Smooth muscle cell (in vitro differentiated cells): Measurements from ENCODE around the gene ZAP70. TPM values are rescaled to one million over a fixed set of nuclear protein-coding genes. Genes with fewer than 3 reads are reported as not detected.

Experiments used
- DNase-seq: peaks from one replicate; lab custom pipeline; 2025; ENCODE audit not compliant: unreplicated experiment; lab: John Stamatoyannopoulos, UW
- H2AFZ ChIP-seq: fragments of 200-600 bp; sonication (generic); 2 replicates; pipeline ENCODE4 v1.6.0; 2016; ENCODE audit warnings: antibody characterized with exemption, low read depth, mild to moderate bottlenecking
- H3F3A ChIP-seq: fragments of 200-600 bp; sonication (generic); 2 replicates; pipeline ENCODE4 v1.6.0; 2017; ENCODE audit warnings: antibody characterized with exemption, low read depth
- H3K27ac ChIP-seq: fragments of 200-600 bp; sonication (generic); 2 replicates; pipeline ENCODE4 v1.5.1; 2016; ENCODE audit warnings: low read depth, mild to moderate bottlenecking
- H3K27me3 ChIP-seq: fragments of 200-600 bp; sonication (generic); 2 replicates; pipeline ENCODE4 v1.6.1; 2016; ENCODE audit warnings: low read depth, mild to moderate bottlenecking
- H3K36me3 ChIP-seq: fragments of 200-600 bp; sonication (generic); 2 replicates; pipeline ENCODE4 v1.5.1; 2016; ENCODE audit warnings: low read depth
- H3K4me1 ChIP-seq: fragments of 200-600 bp; sonication (generic); 2 replicates; pipeline ENCODE4 v1.5.1; 2016; ENCODE audit warnings: low read depth
- H3K4me2 ChIP-seq: fragments of 200-600 bp; sonication (generic); 2 replicates; pipeline ENCODE4 v1.6.0; 2016; ENCODE audit warnings: mild to moderate bottlenecking
- H3K4me3 ChIP-seq: fragments of 200-600 bp; sonication (generic); 2 replicates; pipeline ENCODE4 v1.5.1; 2016; ENCODE audit warnings: mild to moderate bottlenecking
- H3K79me2 ChIP-seq: fragments of 200-600 bp; sonication (generic); 2 replicates; pipeline ENCODE4 v1.6.0; 2016; ENCODE audit warnings: low read depth, mild to moderate bottlenecking
- H3K9ac ChIP-seq: fragments of 200-600 bp; sonication (generic); 2 replicates; pipeline ENCODE4 v1.6.0; 2016; ENCODE audit warnings: low read depth
- H3K9me3 ChIP-seq: fragments of 200-600 bp; sonication (generic); replicated peaks from 2 replicates; pipeline ENCODE4 v1.5.1; 2016; ENCODE audit warnings: low read depth
- H4K20me1 ChIP-seq: fragments of 200-600 bp; sonication (generic); 2 replicates; pipeline ENCODE4 v1.6.0; 2016; ENCODE audit warnings: low read depth
- WGBS: methylation state at CpG from one replicate; pipeline ENCODE4 v1.1.7; 2016; ENCODE audit warnings: low lambda C conversion rate; 5-methylcytosine and 5-hydroxymethylcytosine counted together
- polyA plus RNA-seq: library from polyadenylated mRNA; unstranded; fragments of >200 nt; fragmentation: Nextera tagmentation; extraction: Ambion mirVana; gene quantifications from 2 replicates; pipeline ENCODE4 v1.2.1, GENCODE V29; 2016
- total RNA-seq: library from RNA; depleted of rRNA; stranded (reverse); fragments of >200 nt; gene quantifications from 2 replicates; pipeline ENCODE4 v1.2.3, GENCODE V29; 2014
- TF ChIP-seq, protein P1 (sequence below): fragments of 200-600 bp; sonication (generic); IDR thresholded peaks from 2 replicates; pipeline ENCODE4 v1.5.1; 2017; ENCODE audit warnings: borderline replicate concordance, mild to moderate bottlenecking, antibody characterized with exemption; ENCODE audit not compliant: insufficient read depth, poor library complexity, severe bottlenecking

ZAP70 gene
- total and polyA plus RNA-seq, 2 experiments from 2014 or later, result 0.24 to 0.40 TPM

DNA sequence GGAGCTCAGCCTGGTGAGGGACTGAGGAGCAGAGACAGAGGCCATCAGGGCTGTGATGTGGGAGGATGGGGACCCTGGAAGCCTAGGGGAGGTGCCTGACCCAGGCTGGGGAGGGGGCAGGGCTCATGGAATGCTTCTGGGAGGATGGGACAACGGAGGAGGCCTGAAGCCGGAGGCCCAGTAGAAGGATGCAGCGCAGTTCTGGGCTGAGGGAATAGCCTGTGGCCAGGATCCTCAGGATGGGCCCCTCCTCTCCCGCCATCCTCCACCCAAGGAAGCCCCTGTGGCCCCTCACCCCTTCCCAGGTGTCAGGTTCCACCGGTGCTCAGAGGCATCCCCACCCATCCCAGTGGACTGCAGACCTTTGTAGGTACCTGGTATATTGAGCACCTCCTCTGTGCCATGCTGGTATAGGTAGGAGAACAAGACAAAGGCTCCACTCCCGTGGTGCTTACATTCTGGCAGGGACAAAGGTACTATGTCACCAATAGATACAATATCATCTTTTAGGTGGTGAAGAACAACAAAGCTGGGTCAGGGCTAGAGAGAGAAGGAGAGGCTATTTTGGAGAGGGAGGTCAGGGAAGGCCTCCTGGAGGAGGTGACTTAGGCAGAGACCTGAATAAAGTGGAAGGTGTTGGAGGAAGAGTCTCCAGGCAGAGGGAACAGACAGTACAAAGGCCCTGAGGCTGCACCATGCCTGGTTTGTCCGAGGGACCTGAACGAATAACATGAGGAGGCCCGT, 2.7 kb downstream of the ZAP70 start:
- WGBS, result 83% methylated on average over 9 of the region's 9 CpGs
- TF ChIP-seq, protein P1, sequence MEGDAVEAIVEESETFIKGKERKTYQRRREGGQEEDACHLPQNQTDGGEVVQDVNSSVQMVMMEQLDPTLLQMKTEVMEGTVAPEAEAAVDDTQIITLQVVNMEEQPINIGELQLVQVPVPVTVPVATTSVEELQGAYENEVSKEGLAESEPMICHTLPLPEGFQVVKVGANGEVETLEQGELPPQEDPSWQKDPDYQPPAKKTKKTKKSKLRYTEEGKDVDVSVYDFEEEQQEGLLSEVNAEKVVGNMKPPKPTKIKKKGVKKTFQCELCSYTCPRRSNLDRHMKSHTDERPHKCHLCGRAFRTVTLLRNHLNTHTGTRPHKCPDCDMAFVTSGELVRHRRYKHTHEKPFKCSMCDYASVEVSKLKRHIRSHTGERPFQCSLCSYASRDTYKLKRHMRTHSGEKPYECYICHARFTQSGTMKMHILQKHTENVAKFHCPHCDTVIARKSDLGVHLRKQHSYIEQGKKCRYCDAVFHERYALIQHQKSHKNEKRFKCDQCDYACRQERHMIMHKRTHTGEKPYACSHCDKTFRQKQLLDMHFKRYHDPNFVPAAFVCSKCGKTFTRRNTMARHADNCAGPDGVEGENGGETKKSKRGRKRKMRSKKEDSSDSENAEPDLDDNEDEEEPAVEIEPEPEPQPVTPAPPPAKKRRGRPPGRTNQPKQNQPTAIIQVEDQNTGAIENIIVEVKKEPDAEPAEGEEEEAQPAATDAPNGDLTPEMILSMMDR, result no peak
- H3K4me3 ChIP-seq, result no peak overlapping the region

DNA sequence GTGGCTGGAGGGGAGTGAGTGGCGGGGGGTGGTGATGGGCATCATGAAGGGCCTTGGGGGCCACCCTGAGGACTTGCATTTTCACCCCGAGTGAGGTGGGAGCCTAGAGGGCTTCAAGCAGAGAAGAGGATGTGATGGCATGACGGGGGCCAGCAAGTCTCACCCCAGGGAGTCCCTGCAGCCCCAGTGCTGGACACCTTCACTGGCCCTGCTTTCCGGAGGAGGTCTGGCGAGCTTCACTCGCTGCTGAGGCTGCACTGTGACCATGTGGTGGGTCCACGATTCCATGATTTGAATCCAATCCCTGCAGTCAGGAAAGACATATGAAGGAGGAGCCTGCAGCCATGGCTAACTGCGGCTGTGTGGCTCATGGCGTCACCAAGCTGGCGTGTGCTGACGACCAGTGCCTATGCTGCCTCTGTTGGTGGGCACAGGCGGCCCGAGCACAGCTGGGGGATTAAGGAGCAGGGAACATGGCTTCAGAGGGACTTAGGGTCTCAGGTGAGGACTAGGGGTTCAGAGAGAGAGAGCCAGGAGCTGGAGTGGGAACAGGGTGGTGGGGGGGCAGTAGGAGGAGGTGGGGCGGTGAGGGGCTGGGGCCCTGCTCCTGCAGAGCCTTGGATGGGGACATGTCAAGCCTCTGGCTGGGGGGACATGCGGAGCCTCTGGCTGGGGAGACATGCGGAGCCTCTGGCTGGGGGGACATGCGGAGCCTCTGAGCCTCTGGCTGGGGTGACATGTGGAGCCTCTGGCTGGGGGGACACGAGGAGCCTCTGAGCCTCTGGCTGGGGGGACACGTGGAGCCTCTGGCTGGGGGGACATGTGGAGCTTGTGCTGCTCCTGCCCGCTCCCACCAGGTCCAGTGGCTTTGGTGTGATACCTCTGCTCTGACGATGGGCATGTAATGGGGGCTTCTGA, 3.6 kb downstream of the ZAP70 start:
- H3K36me3 ChIP-seq, result no peaks in the 10 kb centered on the region
- no peaks in the 10 kb centered on the region for H3K27me3 ChIP-seq
- H3F3A ChIP-seq, result no peaks in the 10 kb centered on the region
- TF ChIP-seq, protein P1, result no peak
- WGBS, result 93% methylated on average over 20 of the region's 21 CpGs
- H3K27ac ChIP-seq, result no peak overlapping the region
- no peak overlapping the region for H2AFZ ChIP-seq
- no peaks in the 10 kb centered on the region for H3K79me2 ChIP-seq
- H4K20me1 ChIP-seq, result no peaks in the 10 kb centered on the region
- H3K9ac ChIP-seq, result no peak overlapping the region
- H3K4me2 ChIP-seq, result no peak overlapping the region
- no peaks in the 10 kb centered on the region for H3K4me1 ChIP-seq
- no peak for DNase-seq
- H3K9me3 ChIP-seq, result no peaks in the 10 kb centered on the region
- no peak overlapping the region for H3K4me3 ChIP-seq

More for the DNA sequence above, 2.7 kb downstream of the ZAP70 start:
- H3K27ac ChIP-seq, result no peak overlapping the region
- H3K9me3 ChIP-seq, result no peaks in the 10 kb centered on the region
- no peaks in the 10 kb centered on the region for H3K4me1 ChIP-seq
- H3F3A ChIP-seq, result no peaks in the 10 kb centered on the region
- H2AFZ ChIP-seq, result no peak overlapping the region
- H3K36me3 ChIP-seq, result no peaks in the 10 kb centered on the region
- no peak overlapping the region for H3K9ac ChIP-seq
- H3K79me2 ChIP-seq, result no peaks in the 10 kb centered on the region
- no peaks in the 10 kb centered on the region for H3K27me3 ChIP-seq
- no peak overlapping the region for H3K4me2 ChIP-seq
- no peak for DNase-seq
- H4K20me1 ChIP-seq, result no peaks in the 10 kb centered on the region

- Histone ChIP-seq H3K4me2 (no peak overlapping the region), H3K79me2 (no peaks in the 10 kb centered on the region), H3F3A (no peaks in the 10 kb centered on the region), H3K9me3 (no peaks in the 10 kb centered on the region), H4K20me1 (no peaks in the 10 kb centered on the region), H3K27me3 (no peaks in the 10 kb centered on the region), H3K36me3 (no peaks in the 10 kb centered on the region), H3K4me3 (no peak overlapping the region), H2AFZ (no peak overlapping the region), H3K27ac (no peak overlapping the region), H3K4me1 (no peaks in the 10 kb centered on the region), H3K9ac (no peak overlapping the region)
- DNase-seq, result no peak
- WGBS, result 83% methylated on average over 3 of the region's 3 CpGs
- TF ChIP-seq, protein P1, result no peak
These were observed 4.2 kb downstream of the ZAP70 start for GRCh38 chr2:97717613-97717995.
